Cardiac muscle cell (in vitro differentiated cells and primary cell): ENCODE data around the gene TWSG1. TPM values are rescaled to one million over a fixed set of nuclear protein-coding genes. Genes with fewer than 3 reads are reported as not detected.

Source experiments
- DNase-seq, 2 donors: peaks; one replicate each; pipeline versions ENCODE4 v3.0.0 to v3.0.0-alpha.2; 2010 to 2017; ENCODE audit warnings: low read depth in 1 of 2, low spot score in 1 of 2
- H3K27ac ChIP-seq: fragments of 200-600 bp; sonication (generic); 2 replicates; pipeline ENCODE4 v1.5.1; 2016
- H3K27me3 ChIP-seq: fragments of 200-600 bp; sonication (generic); 2 replicates; pipeline ENCODE4 v1.6.0; 2016; ENCODE audit warnings: control low read depth
- H3K36me3 ChIP-seq: fragments of 200-600 bp; sonication (generic); 2 replicates; pipeline ENCODE4 v1.5.1; 2016; ENCODE audit warnings: control low read depth
- H3K4me1 ChIP-seq: fragments of 200-600 bp; sonication (generic); 2 replicates; pipeline ENCODE4 v1.8.1; 2017; ENCODE audit warnings: low read depth, mild to moderate bottlenecking, mixed run types
- H3K4me3 ChIP-seq: fragments of 200-600 bp; sonication (generic); 2 replicates; pipeline ENCODE4 v1.5.1; 2016; ENCODE audit warnings: mild to moderate bottlenecking
- H3K9me3 ChIP-seq: fragments of 200-600 bp; sonication (generic); 2 replicates; pipeline ENCODE4 v1.5.1; 2017; ENCODE audit warnings: low read depth, mild to moderate bottlenecking, control low read depth
- polyA plus RNA-seq: library from polyadenylated mRNA; unstranded; fragments of >200 nt; fragmentation: Nextera tagmentation; extraction: Ambion mirVana; gene quantifications from 2 replicates; pipeline ENCODE4 v1.2.1, GENCODE V29; 2016
- total RNA-seq: library from RNA; depleted of rRNA; stranded (reverse); fragments of >200 nt; gene quantifications from 2 replicates; pipeline ENCODE4 v1.2.3, GENCODE V29; 2016
- TF ChIP-seq, protein P1 (sequence below): IDR thresholded peaks from 2 replicates; pipeline ENCODE4 v1.5.1; 2012; ENCODE audit warnings: low read depth, mild to moderate bottlenecking, low read length

TWSG1 gene
- total and polyA plus RNA-seq, 2 experiments from 2014 or later = 20.9 to 21.2 TPM

DNA sequence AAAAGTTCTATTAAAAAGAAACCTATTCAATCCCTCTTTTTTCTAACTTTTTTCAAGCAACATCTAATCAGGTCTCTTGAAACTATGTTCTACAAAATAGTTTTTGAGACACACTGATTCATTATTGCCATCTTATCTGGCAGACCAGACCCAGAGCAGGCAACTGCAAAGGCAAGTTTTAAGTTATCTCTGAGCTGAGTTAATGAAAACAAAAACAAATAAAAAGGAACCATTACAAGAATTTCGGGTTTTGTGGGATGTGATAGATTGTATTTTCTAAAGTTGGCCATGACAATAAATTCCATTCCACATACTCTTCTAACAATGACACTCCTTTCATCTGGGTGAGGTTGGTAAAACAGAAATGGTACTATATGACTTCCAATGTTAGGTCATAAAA, 15.2 kb upstream of the TWSG1 start:
- Histone ChIP-seq H3K9me3 (no peaks in the 10 kb centered on the region), H3K36me3 (no peaks in the 10 kb centered on the region), H3K4me1 (no peaks in the 10 kb centered on the region), H3K27me3 (no peaks in the 10 kb centered on the region), H3K27ac (no peak overlapping the region), H3K4me3 (no peak overlapping the region)
- TF ChIP-seq, protein P1, sequence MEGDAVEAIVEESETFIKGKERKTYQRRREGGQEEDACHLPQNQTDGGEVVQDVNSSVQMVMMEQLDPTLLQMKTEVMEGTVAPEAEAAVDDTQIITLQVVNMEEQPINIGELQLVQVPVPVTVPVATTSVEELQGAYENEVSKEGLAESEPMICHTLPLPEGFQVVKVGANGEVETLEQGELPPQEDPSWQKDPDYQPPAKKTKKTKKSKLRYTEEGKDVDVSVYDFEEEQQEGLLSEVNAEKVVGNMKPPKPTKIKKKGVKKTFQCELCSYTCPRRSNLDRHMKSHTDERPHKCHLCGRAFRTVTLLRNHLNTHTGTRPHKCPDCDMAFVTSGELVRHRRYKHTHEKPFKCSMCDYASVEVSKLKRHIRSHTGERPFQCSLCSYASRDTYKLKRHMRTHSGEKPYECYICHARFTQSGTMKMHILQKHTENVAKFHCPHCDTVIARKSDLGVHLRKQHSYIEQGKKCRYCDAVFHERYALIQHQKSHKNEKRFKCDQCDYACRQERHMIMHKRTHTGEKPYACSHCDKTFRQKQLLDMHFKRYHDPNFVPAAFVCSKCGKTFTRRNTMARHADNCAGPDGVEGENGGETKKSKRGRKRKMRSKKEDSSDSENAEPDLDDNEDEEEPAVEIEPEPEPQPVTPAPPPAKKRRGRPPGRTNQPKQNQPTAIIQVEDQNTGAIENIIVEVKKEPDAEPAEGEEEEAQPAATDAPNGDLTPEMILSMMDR = no peak
- no peak for DNase-seq

DNA sequence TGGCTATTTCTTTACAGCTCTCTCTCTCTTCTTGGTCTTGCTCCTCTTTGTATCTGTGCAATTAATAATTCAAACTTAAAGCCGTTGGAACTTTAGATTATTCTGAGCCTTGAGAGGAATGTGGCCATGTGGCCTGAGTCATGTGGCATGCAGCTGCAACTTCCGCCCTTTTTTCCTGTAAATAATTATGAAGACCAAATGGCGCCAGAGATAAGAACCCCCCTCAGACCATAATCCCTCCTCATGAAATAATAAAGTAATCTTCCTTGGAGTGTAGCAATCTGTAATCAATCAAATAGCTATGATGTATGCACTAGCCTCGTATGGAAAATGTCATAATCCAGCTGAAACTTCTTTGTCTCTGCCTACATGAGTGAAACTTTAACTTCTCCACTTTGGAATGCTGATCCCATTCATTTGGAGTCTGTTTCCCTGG, 13.5 kb upstream of the TWSG1 start:
- no peak overlapping the region for H3K27ac ChIP-seq
- H3K9me3 ChIP-seq = no peaks in the 10 kb centered on the region
- TF ChIP-seq, protein P1 = no peak

DNA sequence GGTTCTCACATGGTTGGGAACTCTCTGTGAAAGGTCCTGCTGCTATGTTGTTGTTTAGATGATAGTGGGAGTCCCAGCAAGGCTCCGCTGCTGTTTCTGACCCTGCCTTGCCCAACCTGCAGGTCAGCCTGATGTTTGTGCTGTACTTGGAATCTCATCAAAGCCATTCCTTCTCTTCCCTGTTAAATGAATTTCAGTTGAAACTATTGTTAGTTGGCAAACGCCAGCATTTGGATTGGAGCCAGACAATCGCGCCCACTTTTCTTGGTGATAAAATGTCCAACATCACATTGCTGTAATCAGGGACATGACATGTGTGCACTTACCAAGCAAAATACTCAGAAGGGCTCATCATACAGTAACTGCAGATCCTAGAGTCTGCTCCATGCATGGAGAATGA, 12.8 kb upstream of the TWSG1 start:
- DNase-seq = peak in 1 of 2 donors; percentile 6
- H3K9me3 ChIP-seq = no peaks in the 10 kb centered on the region
- H3K27ac ChIP-seq = no peak overlapping the region
- no peak overlapping the region for H3K4me3 ChIP-seq
- no peaks in the 10 kb centered on the region for H3K27me3 ChIP-seq
- TF ChIP-seq, protein P1 = no peak
- H3K36me3 ChIP-seq = no peaks in the 10 kb centered on the region
- no peaks in the 10 kb centered on the region for H3K4me1 ChIP-seq

More for the DNA sequence above, 13.5 kb upstream of the TWSG1 start:
- Histone ChIP-seq H3K36me3 (no peaks in the 10 kb centered on the region), H3K4me3 (no peak overlapping the region), H3K4me1 (no peaks in the 10 kb centered on the region), H3K27me3 (no peaks in the 10 kb centered on the region)
- DNase-seq = peak in 1 of 2 donors; percentile 81

DNA sequence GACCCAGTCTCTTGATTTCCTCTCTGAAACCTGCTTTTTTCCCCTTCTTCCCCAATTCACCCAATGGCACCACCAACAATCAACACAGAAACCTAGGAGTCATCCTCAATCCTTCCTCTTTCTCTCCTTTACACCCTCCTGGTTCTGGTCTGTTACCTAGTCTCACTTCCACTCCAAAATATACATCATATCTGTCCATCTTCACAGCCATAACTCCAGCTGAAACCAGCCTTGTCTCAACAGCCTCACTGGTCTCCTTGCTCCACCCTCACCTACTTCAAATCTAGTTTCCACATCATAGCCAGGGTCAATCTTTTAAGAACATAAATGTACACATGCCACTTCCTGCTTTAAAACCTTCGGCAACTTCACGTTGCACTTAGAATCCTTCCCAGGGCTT, 11.8 kb upstream of the TWSG1 start:
- Histone ChIP-seq H3K9me3 (no peaks in the 10 kb centered on the region), H3K27ac (no peak overlapping the region), H3K4me3 (no peak overlapping the region), H3K4me1 (no peaks in the 10 kb centered on the region), H3K36me3 (no peaks in the 10 kb centered on the region), H3K27me3 (no peaks in the 10 kb centered on the region)
- TF ChIP-seq, protein P1 = no peak
- no peak for DNase-seq

DNA sequence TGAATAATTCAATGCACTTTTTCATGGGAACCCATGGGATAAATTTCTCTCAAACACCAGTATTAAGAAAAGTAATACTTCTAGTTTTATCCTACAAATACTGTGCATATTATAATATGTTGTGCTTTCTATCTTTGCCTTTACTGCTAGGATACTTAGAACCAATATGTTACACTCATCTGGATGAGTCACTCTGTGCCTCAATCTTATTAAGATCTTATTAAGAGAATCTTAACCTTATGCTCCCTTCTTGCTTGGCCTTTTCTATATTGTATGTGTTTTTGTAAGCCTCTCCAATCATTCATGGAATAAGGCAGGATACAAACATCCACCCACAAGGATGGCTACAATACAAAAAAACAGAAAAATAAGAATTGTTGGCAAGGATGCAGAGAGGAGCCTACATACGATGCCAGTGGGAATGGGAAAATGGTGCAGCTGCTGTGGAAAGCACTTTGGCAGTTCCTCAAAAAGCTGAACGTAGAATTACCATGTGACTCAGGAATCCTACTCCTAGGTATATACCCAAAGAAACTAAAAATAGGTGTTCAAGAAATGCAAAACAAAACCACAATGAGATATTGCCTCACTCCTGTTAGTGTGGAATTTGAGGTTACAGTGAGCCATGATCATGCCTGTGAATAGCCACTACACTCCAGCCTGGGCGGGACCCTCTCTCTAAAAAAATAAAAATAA, 10.7 kb upstream of the TWSG1 start:
- Histone ChIP-seq H3K27me3 (no peaks in the 10 kb centered on the region), H3K4me1 (no peaks in the 10 kb centered on the region), H3K4me3 (no peak overlapping the region), H3K27ac (no peak overlapping the region), H3K36me3 (no peaks in the 10 kb centered on the region), H3K9me3 (no peaks in the 10 kb centered on the region)
- TF ChIP-seq, protein P1 = no peak
- peak in 1 of 2 donors; percentile 90 for DNase-seq
